ENCODE results near the gene HES4.
"Not testable (repeated sequence)": the region's sequence is repeated elsewhere in the genome, so short reads cannot be mapped to it uniquely, and the experiment has no call there.

Gene HES4

GRCh38 chr1:997993-998744 lies 1.7 kb downstream of the HES4 start:
- no peak for DNase-seq

DNA sequence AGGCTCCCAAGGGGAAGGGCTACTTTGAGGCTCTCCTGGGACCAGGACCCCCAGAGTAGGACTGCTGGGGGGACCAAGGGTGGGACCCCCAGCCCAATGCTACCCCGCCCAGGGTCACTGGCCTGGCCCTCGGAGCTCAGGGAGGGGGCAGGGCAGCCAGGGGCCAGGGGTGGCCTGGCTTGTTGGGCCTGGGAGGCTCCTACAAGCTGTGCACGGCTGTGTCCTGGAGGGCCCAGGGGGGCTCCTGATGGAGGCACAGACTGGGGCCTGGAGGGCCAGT lies 2.2 kb downstream of the HES4 start:
- no peak for DNase-seq

DNA sequence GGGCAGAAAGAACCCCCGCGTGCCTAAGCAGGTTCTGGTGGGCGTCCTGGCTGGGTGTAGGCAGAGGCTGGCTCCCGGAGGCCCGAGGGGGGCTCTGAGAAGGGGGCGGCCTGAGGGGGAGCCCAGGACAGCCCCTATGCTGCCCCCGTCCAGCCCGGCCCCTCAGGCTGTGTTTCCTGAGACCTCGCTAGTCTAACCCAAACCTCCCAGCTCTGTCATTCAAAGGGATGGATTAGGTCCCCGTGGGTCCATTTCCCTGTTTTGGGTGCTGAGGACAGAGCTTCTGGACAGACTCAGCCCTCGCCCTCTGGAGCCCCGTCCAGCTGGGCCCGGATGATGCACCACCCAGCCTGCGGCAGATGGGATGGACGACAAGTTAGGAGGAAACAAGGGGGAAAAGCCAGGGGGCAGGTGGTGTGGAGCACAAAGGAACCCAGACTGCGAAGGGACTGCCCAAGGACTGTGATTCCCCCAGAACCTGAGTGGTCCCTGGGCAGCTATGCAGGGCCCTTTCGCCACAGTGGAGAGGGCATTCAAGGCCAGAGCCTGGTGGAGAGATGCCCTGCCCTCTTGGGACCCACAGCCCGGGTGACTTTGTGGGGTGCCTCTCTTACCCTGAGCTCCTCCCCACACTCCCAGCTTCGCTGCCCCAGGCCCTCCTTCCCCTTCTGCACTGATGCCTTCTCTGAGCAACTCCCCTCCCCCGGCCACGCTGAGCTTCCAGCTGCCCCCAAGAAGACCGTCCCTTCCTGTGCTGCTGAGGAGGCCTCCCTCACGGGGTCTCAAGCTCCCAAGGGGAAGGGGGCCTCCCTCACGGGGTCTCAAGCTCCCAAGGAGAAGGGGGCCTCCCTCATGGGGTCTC lies 2.8 kb downstream of the HES4 start:
- DNase-seq = no peak

- no peak for DNase-seq
These were observed 3.9 kb downstream of the HES4 start for GRCh38 chr1:995665-996633.

DNA sequence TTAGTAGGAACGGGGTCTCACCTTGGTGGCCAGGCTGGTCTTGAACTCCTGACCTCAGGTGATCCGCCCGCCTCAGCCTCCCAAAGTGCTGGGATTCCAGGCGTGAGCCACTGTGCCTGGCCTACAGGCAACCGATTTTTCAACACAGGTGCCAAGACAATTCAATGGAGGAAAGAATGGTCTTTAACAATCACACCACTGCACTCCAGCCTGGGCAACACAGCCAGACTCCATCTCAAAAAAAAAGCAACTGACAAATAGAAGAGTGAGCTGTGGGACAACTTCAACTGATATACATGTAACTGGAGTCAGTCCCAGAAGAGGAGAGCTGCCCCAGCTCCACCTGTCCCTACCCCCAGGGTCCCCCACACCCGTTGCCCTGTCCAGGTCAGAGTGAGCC lies 5.4 kb downstream of the HES4 start:
- DNase-seq = not testable (repeated sequence)

- no peak for DNase-seq
These were observed 6.4 kb downstream of the HES4 start for GRCh38 chr1:993379-993995.

DNA sequence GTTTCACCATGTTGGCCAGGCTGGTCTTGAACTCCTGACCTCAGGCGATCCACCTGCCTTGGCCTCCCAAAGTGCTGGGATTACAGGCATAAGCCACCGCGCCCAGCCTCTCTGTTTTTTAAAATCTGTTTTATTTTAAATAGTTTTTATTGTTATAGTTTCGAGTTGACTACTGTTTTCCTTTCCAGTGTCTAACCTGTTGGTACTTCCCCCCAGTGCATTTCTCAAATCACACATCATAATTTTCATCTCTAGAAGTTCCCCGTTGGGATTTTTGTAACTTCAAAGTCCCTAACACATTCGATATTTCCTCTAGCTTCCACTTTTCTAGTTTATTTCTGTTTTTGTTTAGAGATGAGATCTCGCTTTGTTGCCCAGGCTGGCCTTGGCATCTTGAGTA lies 7.5 kb downstream of the HES4 start:
- no peak for DNase-seq

GRCh38 chr1:991895-992294 lies 8.0 kb downstream of the HES4 start:
- no peak for DNase-seq

DNA sequence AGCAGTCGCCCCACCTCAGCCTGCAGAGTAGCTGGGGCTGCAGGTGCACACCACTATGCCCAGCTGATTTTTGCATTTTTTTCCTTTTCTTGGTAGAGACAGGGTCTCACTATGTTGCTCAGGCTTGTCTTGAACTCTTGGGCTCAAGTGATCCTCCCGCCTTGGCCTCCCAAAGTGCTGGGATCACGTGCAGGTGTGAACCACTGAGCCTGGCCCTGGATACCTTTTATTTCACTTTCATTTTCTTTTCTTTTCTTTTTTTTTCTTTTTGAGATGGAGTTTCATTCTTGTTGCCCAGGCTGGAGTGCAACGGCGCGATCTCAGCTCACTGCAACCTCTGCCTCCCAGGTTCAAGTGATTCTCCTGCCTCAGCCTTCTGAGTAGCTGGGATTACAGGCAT lies 8.6 kb downstream of the HES4 start:
- not testable (repeated sequence) for DNase-seq

DNA sequence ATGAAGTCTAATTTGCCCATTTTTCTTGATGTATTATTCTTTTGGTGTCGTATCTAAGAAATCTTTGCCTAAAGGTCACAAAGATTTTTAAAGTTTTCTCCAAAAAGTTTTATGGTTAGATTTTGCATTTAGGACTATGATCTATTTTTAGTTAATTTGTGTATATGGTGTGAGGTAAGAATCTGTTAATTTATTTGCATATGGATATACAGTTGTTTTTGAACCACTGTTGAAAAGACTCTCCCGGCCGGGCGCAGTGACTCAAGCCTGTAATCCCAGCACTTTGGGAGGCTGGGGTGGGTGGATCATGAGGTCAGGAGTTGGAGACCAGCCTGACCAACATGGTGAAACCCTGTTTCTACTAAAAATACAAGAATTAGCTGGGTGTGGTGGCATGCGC lies 11.8 kb downstream of the HES4 start:
- DNase-seq = not testable (repeated sequence)

GRCh38 chr1:985126-985525 lies 14.8 kb downstream of the HES4 start:
- DNase-seq = no peak

GRCh38 chr1:984476-984814 lies 15.5 kb downstream of the HES4 start:
- no peak for DNase-seq

GRCh38 chr1:983798-984475 lies 16.0 kb downstream of the HES4 start:
- no peak for DNase-seq

DNA sequence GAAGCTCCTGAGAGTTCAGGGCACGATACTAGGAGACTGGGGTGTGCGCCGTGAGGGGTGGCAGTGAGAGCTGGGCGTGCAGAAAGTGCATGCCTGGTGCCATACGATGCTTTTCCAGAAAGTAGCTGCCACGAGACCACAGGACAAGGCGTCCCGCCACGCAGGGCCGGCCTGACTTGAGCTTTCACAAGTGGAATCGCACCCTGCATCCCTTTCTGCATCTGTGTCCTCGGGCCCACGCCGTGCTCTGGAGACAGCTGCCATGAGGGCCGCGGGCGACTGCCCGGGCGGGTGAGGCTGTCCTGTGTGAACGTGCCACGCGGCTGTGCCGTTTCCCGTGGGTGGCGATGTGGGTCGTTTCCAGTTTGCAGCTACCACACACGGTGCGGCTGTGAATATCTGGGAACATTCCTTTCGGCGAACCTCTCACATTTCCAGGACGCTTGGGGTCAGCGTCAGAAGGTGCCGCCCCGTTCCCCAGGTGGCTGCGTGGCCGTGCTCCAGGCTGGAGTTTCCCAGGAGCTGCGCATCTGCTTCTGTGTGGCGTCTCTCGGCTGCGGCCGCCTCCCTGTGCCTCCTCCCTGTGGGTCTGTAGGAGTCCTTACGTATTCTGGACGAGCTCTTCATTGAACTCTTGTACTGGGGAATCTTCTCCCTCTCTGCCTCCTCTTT lies 17.0 kb downstream of the HES4 start:
- DNase-seq = peak; percentile 37

GRCh38 chr1:981955-982558 lies 17.8 kb downstream of the HES4 start, which contains the start of gene PERM1:
PERM1 (minus strand) TSS chr1:982093; CDS start chr1:981029, 1,064 bp downstream.
- no peak for DNase-seq

DNA sequence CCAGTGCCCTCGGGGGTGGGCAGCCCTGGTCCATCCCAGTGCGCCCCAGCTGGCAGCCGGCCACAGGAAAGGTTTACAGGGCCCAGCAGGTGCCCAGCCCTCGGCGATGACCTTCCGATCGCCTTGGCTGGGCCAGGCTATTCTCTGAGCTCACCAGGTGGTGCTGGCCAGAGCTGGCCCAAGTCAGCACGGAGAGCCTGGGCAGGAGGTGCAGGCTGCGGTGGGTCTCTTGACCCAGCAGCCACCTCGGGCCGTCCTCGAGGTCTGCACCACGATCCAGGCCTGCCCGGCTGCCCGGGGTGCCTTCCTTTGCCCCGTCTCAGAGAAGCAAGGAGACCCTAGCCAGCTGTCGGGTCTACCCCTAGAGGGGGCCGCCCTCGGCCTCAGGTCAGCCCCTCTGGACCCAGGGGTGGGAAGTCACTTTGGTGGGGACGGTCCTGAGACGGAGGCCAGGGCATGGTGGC lies 18.4 kb downstream of the HES4 start:
- DNase-seq = no peak

GRCh38 chr1:980602-981395 lies 19.1 kb downstream of the HES4 start:
- DNase-seq = no peak

- no peak for DNase-seq
These were observed 19.7 kb downstream of the HES4 start for GRCh38 chr1:980137-980571.

DNA sequence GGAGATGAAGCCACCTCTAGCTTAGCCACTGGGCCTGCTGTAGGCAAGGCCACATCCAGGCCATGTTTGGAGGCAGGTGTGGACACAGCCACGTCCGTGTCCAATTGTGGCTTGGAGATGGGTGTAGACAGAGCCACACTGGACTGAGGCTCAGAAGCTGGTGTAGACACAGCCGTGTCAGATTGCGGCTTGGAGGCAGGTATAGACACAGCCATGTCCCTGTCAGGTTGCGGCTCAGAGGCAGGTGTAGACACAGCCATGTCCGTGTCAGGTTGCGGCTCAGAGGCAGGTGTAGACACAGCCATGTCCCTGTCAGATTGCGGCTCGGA lies 20.2 kb downstream of the HES4 start:
- DNase-seq = no peak

Data from NCI-H69 (cell line).